GM18868 (cell line): Measurements from ENCODE around the gene YEATS2.
"Not testable (repeated sequence)": the region's sequence is repeated elsewhere in the genome, so short reads cannot be mapped to it uniquely, and the experiment has no call there.

Source experiments
- ATAC-seq: cut with Tn5 transposase; IDR thresholded peaks from one replicate; pipeline ENCODE4 v1.9.1; 2021; ENCODE audit warnings: mild to moderate bottlenecking, moderate library complexity; ENCODE audit not compliant: unreplicated experiment

The YEATS2 gene

GRCh38 chr3:183774631-183775030 lies 77.0 kb downstream of the YEATS2 start:
- no peak for ATAC-seq

GRCh38 chr3:183775781-183776180 lies 78.2 kb downstream of the YEATS2 start:
- ATAC-seq, result no peak

- not testable (repeated sequence) for ATAC-seq
Observed at GRCh38 chr3:183776451-183776850, 78.9 kb downstream of the YEATS2 start.

GRCh38 chr3:183777016-183777618 lies 79.5 kb downstream of the YEATS2 start:
- ATAC-seq, result no peak

DNA sequence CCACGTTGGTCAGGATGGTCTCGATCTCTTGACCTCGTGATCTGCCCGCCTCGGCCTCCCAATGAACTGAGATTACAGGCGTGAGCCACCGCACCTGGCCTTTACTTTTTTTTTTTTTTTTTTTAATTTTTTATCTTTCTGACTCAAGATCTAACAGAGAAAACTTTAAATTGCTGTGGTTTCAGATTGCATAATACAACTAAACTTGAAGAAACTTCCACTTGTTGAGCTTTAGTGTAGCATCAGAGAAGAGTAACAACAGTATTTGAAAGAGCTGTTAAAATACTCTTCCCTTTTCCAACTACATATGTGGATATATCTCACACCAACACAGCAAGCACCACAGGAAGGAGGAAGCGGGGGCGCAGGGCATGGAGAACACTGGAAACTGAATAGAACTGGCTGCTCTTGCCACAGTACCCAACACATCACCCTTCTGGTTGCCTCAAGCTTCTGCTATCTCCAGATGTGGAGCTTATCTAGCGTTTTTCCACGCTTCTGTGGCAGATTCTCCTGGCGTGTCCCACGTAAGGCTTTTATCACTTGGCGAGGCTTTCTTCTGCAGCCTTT lies 82.4 kb downstream of the YEATS2 start:
- ATAC-seq, result no peak

GRCh38 chr3:183781246-183781645 lies 83.6 kb downstream of the YEATS2 start:
- ATAC-seq, result no peak

- ATAC-seq, result no peak
Observed at GRCh38 chr3:183782576-183783276, 85.1 kb downstream of the YEATS2 start.

DNA sequence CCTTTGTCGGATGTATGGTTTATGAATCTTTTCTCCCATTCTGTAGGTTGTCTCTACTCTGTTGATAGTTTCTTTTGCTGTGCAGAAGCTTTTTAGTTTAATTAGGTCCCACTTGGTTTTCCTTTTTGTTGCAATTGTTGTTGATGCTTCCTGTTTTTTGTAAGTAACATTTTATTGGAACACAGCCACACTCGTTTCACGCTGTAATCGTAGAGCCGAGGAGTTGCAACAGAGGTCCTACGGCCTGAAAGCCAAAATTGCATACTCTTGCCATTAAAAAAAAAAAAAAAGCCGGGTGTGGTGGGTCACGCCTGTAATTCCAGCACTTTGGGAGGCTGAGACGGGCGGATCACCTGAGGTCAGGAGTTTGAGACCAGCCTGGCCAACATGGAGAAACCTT lies 86.9 kb downstream of the YEATS2 start:
- not testable (repeated sequence) for ATAC-seq

DNA sequence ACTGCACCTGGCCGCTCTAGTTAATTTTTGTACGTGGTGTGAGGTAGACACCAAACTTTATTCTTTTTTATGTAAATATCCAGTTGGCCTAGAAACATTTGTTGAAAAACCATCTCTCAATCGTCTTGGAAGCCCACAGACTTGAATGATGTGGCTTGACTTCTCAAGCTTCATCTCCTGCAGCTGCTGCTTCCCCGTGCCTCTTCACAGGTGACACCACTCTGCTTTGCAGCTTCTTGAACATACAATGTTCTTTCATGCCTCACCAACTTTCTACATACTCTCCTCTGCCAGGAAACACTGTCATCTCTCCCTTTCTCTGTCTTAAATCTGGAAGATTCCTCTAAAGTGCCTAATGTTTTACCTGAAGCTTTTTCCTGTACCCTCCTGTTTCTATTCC lies 92.2 kb downstream of the YEATS2 start:
- no peak for ATAC-seq

GRCh38 chr3:183790700-183791099 lies 93.1 kb downstream of the YEATS2 start:
- no peak for ATAC-seq

- no peak for ATAC-seq
Observed at GRCh38 chr3:183792976-183793375, 95.4 kb downstream of the YEATS2 start.

GRCh38 chr3:183794452-183794851 lies 96.9 kb downstream of the YEATS2 start:
- ATAC-seq, result no peak

GRCh38 chr3:183796372-183796771 lies 98.8 kb downstream of the YEATS2 start:
- no peak for ATAC-seq

- ATAC-seq, result no peak
Observed at GRCh38 chr3:183797996-183798395, 100.4 kb downstream of the YEATS2 start.

- ATAC-seq, result no peak
Observed at GRCh38 chr3:183799461-183799860, 101.9 kb downstream of the YEATS2 start.

DNA sequence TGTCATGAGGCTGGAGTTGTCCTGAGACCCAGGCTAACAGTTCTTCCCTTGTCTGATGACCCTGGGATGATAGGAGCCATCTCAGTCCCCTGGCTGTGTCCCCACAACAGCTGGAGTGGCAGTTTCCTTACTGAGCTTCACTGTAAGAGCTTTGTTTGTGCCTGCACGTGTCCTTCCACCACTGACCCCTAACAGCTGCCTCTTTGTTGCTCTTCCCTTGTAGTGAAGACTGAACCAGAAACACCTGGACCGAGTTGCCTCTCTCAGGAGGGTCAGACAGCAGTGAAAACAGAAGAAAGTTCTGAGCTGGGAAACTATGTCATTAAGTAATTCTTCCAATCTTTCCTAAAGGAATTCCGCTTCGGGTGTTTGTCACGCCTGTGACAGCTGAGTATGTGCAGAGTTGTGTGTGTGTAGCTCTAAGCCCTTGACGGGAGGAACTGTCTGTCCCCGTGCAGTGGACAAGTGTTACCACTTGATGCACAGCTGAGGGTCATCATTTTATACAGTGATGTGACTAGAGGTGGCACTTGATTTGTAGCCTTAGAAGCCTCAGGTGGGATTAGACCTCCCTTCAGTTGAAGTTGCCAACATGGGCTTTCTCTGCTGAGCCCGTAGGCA lies 102.8 kb downstream of the YEATS2 start:
- no peak for ATAC-seq

DNA sequence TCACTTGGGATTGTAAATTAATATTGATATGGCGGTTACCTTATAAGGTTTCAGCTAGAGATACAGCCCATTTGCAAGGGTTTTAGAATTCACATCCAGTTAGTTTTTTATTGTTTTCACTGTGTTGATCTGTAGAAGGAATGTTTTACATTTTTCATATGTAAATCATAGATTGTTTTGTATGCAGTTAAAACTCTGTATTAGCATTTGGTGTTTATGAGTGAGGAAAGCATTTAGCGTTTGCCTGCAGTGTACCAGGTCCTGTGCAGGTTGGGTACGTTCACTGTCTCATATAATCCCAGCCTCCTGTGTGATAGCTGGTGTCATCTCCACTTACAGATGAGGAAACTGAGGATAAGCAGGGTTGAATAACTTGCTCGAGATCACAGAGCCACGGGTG lies 104.0 kb downstream of the YEATS2 start:
- no peak for ATAC-seq

DNA sequence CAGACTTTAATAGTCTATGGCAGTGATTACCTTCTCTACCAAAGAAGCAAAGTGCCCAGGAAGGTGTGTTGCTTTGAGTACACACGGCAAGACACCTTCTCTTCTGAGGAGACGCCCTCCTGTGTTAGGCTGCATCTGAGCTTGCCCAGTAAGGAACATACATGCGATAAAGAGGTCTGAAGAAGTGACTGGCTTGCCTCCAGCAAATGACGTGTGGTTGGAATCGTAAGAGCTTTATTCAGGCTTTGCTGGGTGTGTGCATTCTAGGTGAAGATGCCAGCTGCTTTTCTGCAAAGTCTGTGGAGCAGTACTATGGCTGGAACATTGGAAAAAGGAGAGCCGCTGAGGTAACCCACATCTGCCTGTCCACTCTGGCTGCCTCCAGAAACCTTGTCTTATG lies 105.4 kb downstream of the YEATS2 start:
- no peak for ATAC-seq

DNA sequence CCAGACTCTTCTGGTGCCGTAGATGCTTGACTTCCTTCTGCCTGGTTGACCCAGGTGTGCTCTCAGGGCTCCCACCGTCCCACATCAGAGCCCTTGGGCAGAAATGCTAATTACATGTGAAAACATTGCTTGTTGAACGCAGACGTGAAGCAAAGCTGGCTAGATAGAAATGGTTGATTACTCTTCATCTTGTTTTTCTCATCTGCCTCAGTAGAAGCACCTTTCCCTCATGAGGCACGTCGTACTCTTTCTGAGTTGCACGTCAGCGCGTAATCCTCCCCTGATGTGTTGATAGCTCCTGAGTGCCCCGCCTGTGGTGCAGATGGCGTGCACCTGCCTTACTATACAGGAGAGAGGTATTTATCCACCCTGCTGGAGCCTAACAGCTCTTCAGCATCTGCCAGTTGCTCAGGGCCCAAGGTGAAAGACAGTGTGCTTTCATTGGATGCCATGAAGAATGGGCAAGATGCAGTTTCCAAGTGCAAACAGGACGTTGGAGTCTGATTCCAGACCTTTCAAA lies 109.7 kb downstream of the YEATS2 start:
- no peak for ATAC-seq

GRCh38 chr3:183807881-183808280 lies 110.3 kb downstream of the YEATS2 start:
- no peak for ATAC-seq

DNA sequence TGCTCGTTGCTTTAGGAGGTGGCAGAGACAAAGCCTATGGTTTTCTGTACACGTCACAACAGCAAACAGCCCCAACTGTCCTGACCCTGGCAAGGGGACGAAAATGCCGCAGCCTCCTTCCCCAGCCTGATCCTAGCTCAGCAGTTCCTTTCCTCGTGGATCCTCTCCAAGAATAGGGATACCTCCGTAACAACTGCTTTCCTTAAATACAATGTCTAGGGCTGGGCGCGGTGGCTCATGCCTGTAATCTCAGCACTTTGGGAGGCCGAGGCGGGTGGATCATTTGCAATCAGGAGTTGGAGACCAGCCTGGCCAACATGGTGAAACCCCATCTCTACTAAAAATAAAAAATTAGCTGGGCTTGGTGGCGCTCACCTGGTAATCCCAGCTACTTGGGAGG lies 110.8 kb downstream of the YEATS2 start:
- no peak for ATAC-seq

- ATAC-seq, result no peak
Observed at GRCh38 chr3:183809270-183809669, 111.7 kb downstream of the YEATS2 start.
